Measurements from ENCODE around the gene SPIB.

- TF ChIP-seq CTCF (conservative IDR thresholded peaks at IDR 0.05; ENCODE audit: low read depth in 2 of 2) (no peak), EZH2 (IDR thresholded peaks at IDR 0.05; ENCODE audit: low read depth, unreplicated experiment) (no peak), EZH2phosphoT487 (IDR thresholded peaks at IDR 0.05; ENCODE audit: unreplicated experiment) (no peak), JUNB (IDR thresholded peaks at IDR 0.05; ENCODE audit: unreplicated experiment) (no peak), POLR2AphosphoS5 (IDR thresholded peaks at IDR 0.05; ENCODE audit: low read depth) (no peak), CREB1 (CRISPR knock-in tag; IDR thresholded peaks at IDR 0.05; ENCODE audit: low read depth) (no peak), REST (IDR thresholded peaks at IDR 0.05; ENCODE audit: unreplicated experiment) (no peak), ZNF462 (CRISPR knock-in tag; IDR thresholded peaks at IDR 0.05) (no peak), ZNF114 (CRISPR knock-in tag; IDR thresholded peaks at IDR 0.05) (no peak), ETS1 (IDR thresholded peaks at IDR 0.05) (no peak), ZNF331 (CRISPR knock-in tag; IDR thresholded peaks at IDR 0.05; ENCODE audit: low read depth) (no peak), STAT1 (IDR thresholded peaks at IDR 0.05; ENCODE audit: unreplicated experiment) (no peak)
Observed at GRCh38 chr19:50435221-50435620, 16.5 kb downstream of the SPIB start.
